GM12878 (cell line): ENCODE measurements around the gene DIP2C. TPM values are rescaled to one million over a fixed set of nuclear protein-coding genes. Genes with fewer than 3 reads are reported as not detected.

ENCODE experiments used
- ATAC-seq: fragments of 200-7000 bp; cut with Tn5 transposase; 3 replicates; pipeline ENCODE4 v1.9.1; 2020; ENCODE audit warnings: mild to moderate bottlenecking, moderate library complexity
- BruUV-seq: library from RNA; stranded (reverse); fragments of 400-500 nt; replicated peaks from 2 replicates; lab custom pipeline; 2021; lab: Mats Ljungman, UMichigan
- CTCF ChIA-PET: fragments of 300-600 bp; sonication (Branson Sonifier 250); formaldehyde crosslinking; extraction: SDS; loops from one replicate; lab custom pipeline; 2021; ENCODE audit warnings: inconsistent platforms; lab: Yijun Ruan, JAX
- POLR2A ChIA-PET: fragments of 350-600 bp; formaldehyde crosslinking; extraction: SDS; loops from one replicate; lab custom pipeline; 2021; ENCODE audit warnings: inconsistent platforms; lab: Charles Lee
- RAD21 ChIA-PET: fragments of 300-600 bp; sonication (Branson Sonifier 250); formaldehyde crosslinking; loops from one replicate; lab custom pipeline; 2023; ENCODE audit warnings: antibody characterized with exemption; ENCODE audit not compliant: unreplicated experiment; lab: Charles Lee
- SMC1A ChIA-PET: fragments of 300-600 bp; sonication (Branson Sonifier 250); formaldehyde crosslinking; loops from one replicate; lab custom pipeline; 2023; ENCODE audit not compliant: unreplicated experiment, uncharacterized antibody; lab: Charles Lee
- DNase-seq: peaks from one replicate; pipeline ENCODE4 v3.0.0-alpha.2; 2011; ENCODE audit warnings: low read depth, low spot score
- FAIRE-seq: peaks from 3 replicates; lab custom pipeline; 2011; peaks lifted over from hg19 to GRCh38; lab: Jason Lieb, UNC
- H2AFZ ChIP-seq: 2 replicates; pipeline ENCODE4 v1.6.0; 2011; ENCODE audit warnings: low read depth, low read length, control low read depth; ENCODE audit not compliant: control insufficient read depth
- H3K27ac ChIP-seq: 2 replicates; pipeline ENCODE4 v1.5.1; 2011; ENCODE audit warnings: control low read depth; ENCODE audit not compliant: control insufficient read depth, insufficient read depth
- H3K27me3 ChIP-seq, 2 experiments: replicated peaks in 1 of 2; 2 replicates each; pipeline versions ENCODE4 v1.6.0 to v1.6.1; 2011; ENCODE audit warnings: low read length in 1 of 2; ENCODE audit not compliant: control insufficient read depth in 2 of 2, insufficient read depth in 2 of 2
- H3K36me3 ChIP-seq, 2 experiments: 2 replicates each; pipeline ENCODE4 v1.5.1; 2011; ENCODE audit warnings: low read length in 1 of 2; ENCODE audit not compliant: control insufficient read depth in 2 of 2, insufficient read depth in 2 of 2
- H3K4me1 ChIP-seq: 2 replicates; pipeline ENCODE4 v1.6.1; 2011; ENCODE audit warnings: mild to moderate bottlenecking, low read length, moderate library complexity, mixed read lengths; ENCODE audit not compliant: control insufficient read depth, insufficient read depth
- H3K4me2 ChIP-seq: 2 replicates; pipeline ENCODE4 v1.6.0; 2011; ENCODE audit warnings: control low read depth; ENCODE audit not compliant: control insufficient read depth, insufficient read depth
- H3K4me3 ChIP-seq: fragments of 200-600 bp; sonication (generic); 2 replicates; pipeline ENCODE4 v1.5.1; 2016
- H3K79me2 ChIP-seq: 2 replicates; pipeline ENCODE4 v1.6.0; 2011; ENCODE audit warnings: low read length; ENCODE audit not compliant: control insufficient read depth, insufficient read depth
- H3K9ac ChIP-seq: 2 replicates; pipeline ENCODE4 v1.8.0; 2011; ENCODE audit warnings: low read length, control low read depth, mixed read lengths; ENCODE audit not compliant: control insufficient read depth, insufficient read depth
- H3K9me3 ChIP-seq: replicated peaks from 3 replicates; pipeline ENCODE4 v1.5.1; 2011; ENCODE audit warnings: mild to moderate bottlenecking, low read length; ENCODE audit not compliant: control insufficient read depth, insufficient read depth
- H4K20me1 ChIP-seq: 2 replicates; pipeline ENCODE4 v1.6.0; 2011; ENCODE audit not compliant: control insufficient read depth, insufficient read depth
- BCL11A ChIP-seq: IDR thresholded peaks from 2 replicates; pipeline ENCODE4 v1.6.1; 2011; ENCODE audit warnings: low read depth, low read length
- CEBPB ChIP-seq, 2 experiments: fragments of 150-350 bp in 1 of 2; IDR thresholded peaks; 2 replicates each; pipeline ENCODE4 v1.6.1; 2012 to 2014; ENCODE audit warnings: low read depth in 2 of 2, low read length in 2 of 2, borderline replicate concordance in 1 of 2, inconsistent platforms in 1 of 2
- MEF2B ChIP-seq: fragments of 450-650 bp; IDR thresholded peaks from 2 replicates; pipeline ENCODE4 v1.6.1; 2018; ENCODE audit warnings: mild to moderate bottlenecking, moderate library complexity; ENCODE audit not compliant: partially characterized antibody, poor library complexity, severe bottlenecking
- MXI1 ChIP-seq: fragments of 150-350 bp; IDR thresholded peaks from 2 replicates; pipeline ENCODE4 v1.6.1; 2011; ENCODE audit warnings: low read depth, mild to moderate bottlenecking, inconsistent platforms, low read length, improper control_type of control experiment
- NFYB ChIP-seq: IDR thresholded peaks from 2 replicates; pipeline ENCODE4 v1.6.1; 2011; ENCODE audit warnings: low read depth, mild to moderate bottlenecking, low read length, improper control_type of control experiment, moderate library complexity; ENCODE audit not compliant: insufficient read depth
- WGBS: methylation state at CpG from one replicate; pipeline ENCODE4 v1.1.6; 2016; ENCODE audit warnings: low lambda C conversion rate; ENCODE audit not compliant: insufficient replicate concordance, insufficient coverage; ENCODE audit errors: missing lambda C conversion rate; 5-methylcytosine and 5-hydroxymethylcytosine counted together
- in situ Hi-C: fragments of 300-500 bp; cut with MboI; formaldehyde crosslinking; loops from 9 replicates; pipeline ENCODE4 v1.14.3; 2018; ENCODE audit warnings: mixed read lengths
- intact Hi-C: fragments of 100-400 bp; cut with micrococcal nuclease; formaldehyde crosslinking; loops from one replicate; pipeline ENCODE4 v1.14.2; 2022; ENCODE audit not compliant: unreplicated experiment
- polyA plus RNA-seq, 11 experiments: library from polyadenylated mRNA; depleted of rRNA in 4 of 11; unstranded in 6 of 11; stranded (reverse) in 5 of 11; fragments of >200 nt; fragmentation: Nextera tagmentation in 4 of 11; fragmentation: Illumina TruSeq in 1 of 11; extraction: Ambion mirVana in 4 of 11; extraction: Trizol in 1 of 11; gene quantifications; 1 replicate in 1 of 11; 2 replicates in 10 of 11; pipeline versions ENCODE4 v1.2.1 to v1.2.3, GENCODE V29; 2011 to 2016; ENCODE audit warnings: inconsistent platforms in 2 of 11, missing spikeins in 2 of 11, low read depth in 1 of 11
- total RNA-seq, 4 experiments: library from RNA; depleted of rRNA in 3 of 4; stranded (reverse); fragments of >200 nt in 3 of 4; fragmentation: Illumina TruSeq in 1 of 4; extraction: Trizol in 1 of 4; gene quantifications; 2 replicates each; pipeline versions ENCODE4 v1.2.1 to v1.2.3, GENCODE V29; 2013 to 2021
- TF ChIP-seq, protein P1 (sequence below): fragments of 450-650 bp; formaldehyde crosslinking; IDR thresholded peaks from 2 replicates; pipeline ENCODE4 v1.4.0; 2022; ENCODE audit warnings: mild to moderate bottlenecking, moderate library complexity

Gene DIP2C
- total and polyA plus RNA-seq, 10 of the 15 experiments (the other 5 are each of a cell fraction or from before 2014, with no cell fraction given), result 0.01 to 0.10 (median 0.06) TPM

DNA sequence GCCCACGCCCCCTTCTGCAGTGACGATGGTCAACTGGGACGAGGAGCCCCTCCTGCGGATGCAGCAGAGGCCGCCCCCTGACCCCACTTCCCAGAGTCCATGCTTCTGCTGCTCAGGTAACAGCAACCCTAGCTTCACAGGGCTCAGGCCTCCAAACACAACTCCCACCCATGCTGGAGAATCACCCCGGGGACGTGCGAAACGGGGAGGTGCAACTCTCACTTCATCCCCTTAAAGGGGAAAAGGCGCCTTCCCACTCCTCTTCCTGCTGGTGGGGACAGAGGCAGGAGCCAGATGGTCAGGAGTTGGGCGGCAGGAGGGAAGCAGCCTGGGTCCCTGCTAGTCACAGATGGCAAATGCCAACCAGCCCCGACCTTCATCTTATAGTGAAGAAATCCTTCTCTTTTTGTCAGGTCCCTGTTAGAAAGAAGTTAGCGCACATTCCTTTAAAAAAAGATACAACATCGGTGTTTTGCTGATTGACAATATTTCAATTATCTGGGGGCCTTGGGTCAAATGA, 155.4 kb downstream of the DIP2C start:
- H3K4me3 ChIP-seq, result no peak overlapping the region
- H3K79me2 ChIP-seq, result no peaks in the 10 kb centered on the region
- 54% methylated on average over 14 of the region's 14 CpGs for WGBS
- H3K27me3 ChIP-seq, result peaks cover 0 to 3% of the 10 kb centered on the region in 2 experiments; a peak in 3 of 4 replicates
- no peaks in the 10 kb centered on the region for H3K9me3 ChIP-seq
- no TSS peak for BruUV-seq
- TF ChIP-seq, protein P1, sequence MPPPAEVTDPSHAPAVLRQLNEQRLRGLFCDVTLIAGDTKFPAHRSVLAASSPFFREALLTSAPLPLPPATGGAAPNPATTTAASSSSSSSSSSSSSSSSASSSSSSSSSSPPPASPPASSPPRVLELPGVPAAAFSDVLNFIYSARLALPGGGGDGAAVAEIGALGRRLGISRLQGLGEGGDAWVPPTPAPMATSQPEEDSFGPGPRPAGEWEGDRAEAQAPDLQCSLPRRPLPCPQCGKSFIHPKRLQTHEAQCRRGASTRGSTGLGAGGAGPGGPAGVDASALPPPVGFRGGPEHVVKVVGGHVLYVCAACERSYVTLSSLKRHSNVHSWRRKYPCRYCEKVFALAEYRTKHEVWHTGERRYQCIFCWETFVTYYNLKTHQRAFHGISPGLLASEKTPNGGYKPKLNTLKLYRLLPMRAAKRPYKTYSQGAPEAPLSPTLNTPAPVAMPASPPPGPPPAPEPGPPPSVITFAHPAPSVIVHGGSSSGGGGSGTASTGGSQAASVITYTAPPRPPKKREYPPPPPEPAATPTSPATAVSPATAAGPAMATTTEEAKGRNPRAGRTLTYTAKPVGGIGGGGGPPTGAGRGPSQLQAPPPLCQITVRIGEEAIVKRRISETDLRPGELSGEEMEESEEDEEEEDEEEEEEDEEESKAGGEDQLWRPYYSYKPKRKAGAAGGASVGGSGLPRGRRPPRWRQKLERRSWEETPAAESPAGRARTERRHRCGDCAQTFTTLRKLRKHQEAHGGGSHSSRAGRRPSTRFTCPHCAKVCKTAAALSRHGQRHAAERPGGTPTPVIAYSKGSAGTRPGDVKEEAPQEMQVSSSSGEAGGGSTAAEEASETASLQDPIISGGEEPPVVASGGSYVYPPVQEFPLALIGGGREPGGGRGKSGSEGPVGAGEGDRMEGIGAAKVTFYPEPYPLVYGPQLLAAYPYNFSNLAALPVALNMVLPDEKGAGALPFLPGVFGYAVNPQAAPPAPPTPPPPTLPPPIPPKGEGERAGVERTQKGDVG (CRISPR knock-in tag), result no peak
- no peak for TF ChIP-seq NFYB
- H2AFZ ChIP-seq, result no peak overlapping the region
- ATAC-seq, result no peak
- in situ Hi-C loops (no loop called here), intact Hi-C loops (no loop called here)
- no peak for DNase-seq
- CTCF ChIA-PET, result no interaction called here
- H3K4me1 ChIP-seq, result no peaks in the 10 kb centered on the region
- H4K20me1 ChIP-seq, result no peaks in the 10 kb centered on the region
- H3K27ac ChIP-seq, result no peak overlapping the region
- H3K36me3 ChIP-seq, result no peaks in the 10 kb centered on the region
- RAD21 ChIA-PET, result no interaction called here
- no peak overlapping the region for H3K9ac ChIP-seq
- POLR2A ChIA-PET, result no interaction called here
- FAIRE-seq, result no peak
- SMC1A ChIA-PET, result no interaction called here
- no peak overlapping the region for H3K4me2 ChIP-seq

DNA sequence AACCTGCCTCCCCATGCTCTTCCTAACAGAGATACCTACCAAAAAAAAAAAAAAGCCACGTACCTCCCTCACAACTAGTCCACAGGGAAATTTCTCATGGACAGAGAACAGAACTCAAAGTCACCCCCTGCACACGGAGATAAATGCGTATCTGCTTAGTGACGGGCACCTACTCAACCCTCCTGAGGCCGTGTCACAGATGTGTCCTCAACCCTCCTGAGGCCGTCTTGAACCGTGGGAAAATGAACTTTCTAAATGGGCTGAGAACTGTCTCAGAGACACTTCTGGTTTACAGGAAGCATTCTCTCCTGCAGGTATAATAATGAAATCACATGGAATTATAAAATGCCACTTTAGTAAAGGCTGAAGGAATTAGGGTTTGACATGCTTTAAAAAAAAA, 155.9 kb downstream of the DIP2C start:
- in situ Hi-C loops, result no loop called here
- ChIA-PET POLR2A (no interaction called here), SMC1A (no interaction called here), CTCF (no interaction called here), RAD21 (no interaction called here)
- Histone ChIP-seq H3K36me3 (no peaks in the 10 kb centered on the region), H3K27me3 (peaks cover 0 to 3% of the 10 kb centered on the region in 2 experiments; a peak in 3 of 4 replicates), H3K79me2 (no peaks in the 10 kb centered on the region), H3K4me2 (no peak overlapping the region), H3K27ac (no peak overlapping the region), H3K9ac (no peak overlapping the region), H3K4me3 (no peak overlapping the region), H2AFZ (no peak overlapping the region), H3K9me3 (no peaks in the 10 kb centered on the region), H4K20me1 (no peaks in the 10 kb centered on the region), H3K4me1 (no peaks in the 10 kb centered on the region)
- WGBS, result 5% methylated on average over 7 of the region's 7 CpGs
- BruUV-seq, result no TSS peak
- no peak for TF ChIP-seq BCL11A
- no peak for TF ChIP-seq CEBPB (IDR thresholded peaks at IDR 0.05; ENCODE audit: borderline replicate concordance in 1 of 2, low read depth in 2 of 2, low read length in 2 of 2)
- peak; percentile 31 for TF ChIP-seq MEF2B
- no peak for TF ChIP-seq MXI1
- DNase-seq, result no peak
- intact Hi-C loops, result no loop called here
- ATAC-seq, result no peak
- FAIRE-seq, result no peak
